Heart left ventricle (tissue), 13 donors: Measurements from ENCODE around the gene OSTF1.

Source experiments
- POLR2A ChIP-seq, 2 donors: fragments of 450-650 bp; IDR thresholded peaks; one replicate each; pipeline ENCODE4 v1.6.1; 2017; ENCODE audit warnings: antibody characterized with exemption in 2 of 2, mild to moderate bottlenecking in 2 of 2, moderate library complexity in 2 of 2
- TF ChIP-seq, protein P1 (sequence below), 12 donors: fragments of 200-600 bp; sonication (generic) in 4 of 12; IDR thresholded peaks; one replicate each; pipeline versions ENCODE4 v1.5.0 to v1.8.0; 2018 to 2022; ENCODE audit warnings: antibody characterized with exemption in 12 of 12, mild to moderate bottlenecking in 5 of 12
- donor health status: ischemic (EF 13 %, LVEDD 7.1; RV severe dilation, severe dysfunction).
- donor health status: DM: no; HTN: yes; CAD: no.
- donor health status: DM: no; HTN: no; CAD: no.
- donor health status: ischemic (EF 25% LVEDD 6.9; RV normal size, moderate dysfunction).
- donor health status: ischemic (EF 25% LVEDD 5.7; RV mildly dilated, moderate dysfunction).
- donor health status: ischemic (EF 35%, LVEDD 5.7; RV mildly dilated, moderate dysfunction).
- donor health status: nonischemic (EF 11% LVEDD 7.7; RV severe dilation, severe dysfunction).
- donor health status: DM: yes; HTN: yes; CAD: no.
- donor health status: PGD.
- donor health status: ischemic (EF 29% LVEDD 5.4; RV normal size, mild dysfunction).
- donor health status: nonischemic (EF 23%, LVEDD 6.1; RV moderate dilation, normal function).

DNA sequence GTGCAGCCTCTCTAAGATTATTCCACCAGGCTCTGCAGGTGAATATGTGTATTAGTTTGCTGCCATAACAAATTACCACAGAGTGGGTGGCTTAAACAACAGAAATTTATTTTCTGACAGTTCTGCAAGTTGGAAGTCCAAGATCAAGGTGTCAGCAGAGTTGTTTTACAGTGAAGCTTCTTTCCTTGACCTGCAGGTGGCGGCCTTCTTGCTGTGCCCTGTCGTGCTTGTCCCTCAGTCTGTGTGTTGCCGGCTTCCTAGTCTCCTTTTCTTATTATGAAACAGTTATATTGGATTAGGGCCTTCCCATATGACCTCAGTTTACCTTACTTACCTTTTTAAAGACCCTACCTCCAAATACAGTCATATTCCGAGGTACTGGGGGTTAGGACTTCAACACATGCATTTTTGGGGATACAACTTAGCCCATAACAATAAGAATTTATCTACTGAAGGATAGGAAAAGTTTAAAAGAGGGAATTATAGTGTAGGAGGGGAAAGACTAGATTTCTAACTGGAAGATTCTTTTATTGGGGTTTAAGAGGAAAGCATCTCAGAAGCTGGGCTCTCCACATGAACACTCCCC, 97.4 kb downstream of the OSTF1 start:
- TF ChIP-seq, protein P1, sequence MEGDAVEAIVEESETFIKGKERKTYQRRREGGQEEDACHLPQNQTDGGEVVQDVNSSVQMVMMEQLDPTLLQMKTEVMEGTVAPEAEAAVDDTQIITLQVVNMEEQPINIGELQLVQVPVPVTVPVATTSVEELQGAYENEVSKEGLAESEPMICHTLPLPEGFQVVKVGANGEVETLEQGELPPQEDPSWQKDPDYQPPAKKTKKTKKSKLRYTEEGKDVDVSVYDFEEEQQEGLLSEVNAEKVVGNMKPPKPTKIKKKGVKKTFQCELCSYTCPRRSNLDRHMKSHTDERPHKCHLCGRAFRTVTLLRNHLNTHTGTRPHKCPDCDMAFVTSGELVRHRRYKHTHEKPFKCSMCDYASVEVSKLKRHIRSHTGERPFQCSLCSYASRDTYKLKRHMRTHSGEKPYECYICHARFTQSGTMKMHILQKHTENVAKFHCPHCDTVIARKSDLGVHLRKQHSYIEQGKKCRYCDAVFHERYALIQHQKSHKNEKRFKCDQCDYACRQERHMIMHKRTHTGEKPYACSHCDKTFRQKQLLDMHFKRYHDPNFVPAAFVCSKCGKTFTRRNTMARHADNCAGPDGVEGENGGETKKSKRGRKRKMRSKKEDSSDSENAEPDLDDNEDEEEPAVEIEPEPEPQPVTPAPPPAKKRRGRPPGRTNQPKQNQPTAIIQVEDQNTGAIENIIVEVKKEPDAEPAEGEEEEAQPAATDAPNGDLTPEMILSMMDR (IDR thresholded peaks at IDR 0.05) = peak; percentile 35 to 60 (median 42)
- no peak for TF ChIP-seq POLR2A (IDR thresholded peaks at IDR 0.05)
